Activated naive CD8-positive, alpha-beta T cell treated with anti-CD3 and anti-CD28 coated beads, Interleukin-2, amount 10 ng/mL, durations not matched to agents 7 days and 5 days (primary cell): ENCODE data around the gene OPRM1. TPM values are rescaled to one million over a fixed set of nuclear protein-coding genes. Genes with fewer than 3 reads are reported as not detected.
"Not testable (repeated sequence)": the region's sequence is repeated elsewhere in the genome, so short reads cannot be mapped to it uniquely, and the experiment has no call there.

Source experiments
- ATAC-seq: fragments of 150-1000 bp; cut with Tn5 transposase; one replicate; pipeline ENCODE4 v1.10.0; 2021; ENCODE audit warnings: low read depth, moderate library complexity
- POLR2A ChIA-PET: fragments of 350-600 bp; sonication (Branson Sonifier 250); formaldehyde crosslinking; loops from one replicate; lab custom pipeline; 2021; ENCODE audit warnings: antibody characterized with exemption; lab: Charles Lee
- DNase-seq: peaks from one replicate; pipeline ENCODE4 v3.0.0; 2021
- H3K27ac Mint-ChIP-seq: one replicate; pipeline ENCODE4 v1.8.0; 2022; ENCODE audit warnings: mild to moderate bottlenecking, mixed read lengths
- H3K27me3 Mint-ChIP-seq: one replicate; pipeline ENCODE4 v1.8.0; 2022; ENCODE audit warnings: mild to moderate bottlenecking, moderate library complexity, mixed read lengths
- H3K36me3 Mint-ChIP-seq: one replicate; pipeline ENCODE4 v1.8.0; 2021; ENCODE audit warnings: mild to moderate bottlenecking, mixed read lengths
- H3K4me1 Mint-ChIP-seq: one replicate; pipeline ENCODE4 v1.8.0; 2021; ENCODE audit warnings: mixed read lengths
- H3K4me3 Mint-ChIP-seq: one replicate; pipeline ENCODE4 v1.8.0; 2022; ENCODE audit warnings: mild to moderate bottlenecking, moderate library complexity, mixed read lengths
- H3K9me3 Mint-ChIP-seq: one replicate; pipeline ENCODE4 v1.8.0; 2021; ENCODE audit warnings: mixed read lengths
- total RNA-seq, 2 experiments: library from RNA; stranded (reverse); gene quantifications; one replicate each; pipeline ENCODE4 v1.2.3, GENCODE V29; 2021

OPRM1 gene
- total RNA-seq, 2 experiments from 2014 or later: not detected

DNA sequence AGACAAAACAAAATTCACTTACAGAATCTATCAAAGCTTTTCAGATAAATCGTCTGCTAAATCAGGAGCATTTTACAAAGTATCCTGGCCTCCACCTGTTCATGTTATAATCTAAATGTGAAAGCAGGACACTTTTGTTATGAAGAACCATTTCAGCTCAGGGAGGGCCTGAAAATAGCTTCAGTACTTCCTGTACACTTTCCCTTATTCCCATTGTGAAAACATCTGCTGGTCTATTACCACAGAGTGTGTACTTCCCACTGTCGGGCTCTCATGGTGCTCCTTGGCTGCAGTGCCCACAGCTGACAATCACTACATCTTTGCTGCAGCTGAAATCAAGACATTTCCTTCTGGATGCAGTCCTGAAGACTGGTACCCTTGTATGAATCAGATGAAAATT is 128.1 kb downstream of the OPRM1 start:
- POLR2A ChIA-PET: interaction anchor here (1.1 kb wide), 1 partner anchor 8 kb away, joined by 3 read pairs; no protein-coding TSS in a partner anchor
- H3K36me3 Mint-ChIP-seq: peaks cover 39% of the 10 kb centered on the region
- no peak for DNase-seq
- H3K4me3 Mint-ChIP-seq: no peak overlapping the region
- H3K4me1 Mint-ChIP-seq: peaks cover 20% of the 10 kb centered on the region
- no peak for ATAC-seq
- H3K27ac Mint-ChIP-seq: no peak overlapping the region
- peaks cover 2% of the 10 kb centered on the region for H3K9me3 Mint-ChIP-seq
- H3K27me3 Mint-ChIP-seq: no peaks in the 10 kb centered on the region

- no peak for DNase-seq
- H3K9me3 Mint-ChIP-seq: peaks cover 7% of the 10 kb centered on the region
- POLR2A ChIA-PET: no interaction called here
- peaks cover 57% of the 10 kb centered on the region for H3K36me3 Mint-ChIP-seq
- H3K4me3 Mint-ChIP-seq: peak overlapping the region; percentile 25
- no peak overlapping the region for H3K27ac Mint-ChIP-seq
- ATAC-seq: no peak
- H3K4me1 Mint-ChIP-seq: peaks cover 20% of the 10 kb centered on the region
- no peaks in the 10 kb centered on the region for H3K27me3 Mint-ChIP-seq
Measured at GRCh38 chr6:154169193-154169847, 130.3 kb downstream of the OPRM1 start.

GRCh38 chr6:154170106-154170505 is 131.1 kb downstream of the OPRM1 start:
- ATAC-seq: no peak
- no peaks in the 10 kb centered on the region for H3K27me3 Mint-ChIP-seq
- H3K27ac Mint-ChIP-seq: no peak overlapping the region
- peaks cover 20% of the 10 kb centered on the region for H3K4me1 Mint-ChIP-seq
- H3K36me3 Mint-ChIP-seq: peaks cover 61% of the 10 kb centered on the region
- POLR2A ChIA-PET: no interaction called here
- no peak for DNase-seq
- no peak overlapping the region for H3K4me3 Mint-ChIP-seq
- H3K9me3 Mint-ChIP-seq: peaks cover 9% of the 10 kb centered on the region

DNA sequence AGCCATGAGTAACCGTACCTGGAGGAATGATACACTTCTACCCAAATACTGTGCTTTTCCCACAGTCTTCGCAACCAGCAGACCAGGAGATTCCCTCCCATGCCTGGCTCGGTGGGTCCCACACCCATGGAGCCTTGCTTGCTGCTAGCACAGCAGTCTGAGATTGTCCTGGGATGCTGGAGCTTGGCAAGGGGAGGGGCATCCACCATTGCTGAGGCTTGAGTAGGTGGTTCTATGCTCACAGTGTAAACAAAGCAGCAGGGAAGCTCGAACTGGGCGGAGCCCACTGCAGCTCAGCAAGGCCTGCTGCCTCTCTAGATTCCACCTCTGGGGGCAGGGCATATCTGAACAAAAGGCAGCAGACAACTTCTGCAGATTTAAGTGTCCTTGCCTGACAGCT is 133.4 kb downstream of the OPRM1 start:
- Mint-ChIP-seq H3K36me3 (peaks cover 65% of the 10 kb centered on the region), H3K9me3 (peaks cover 15% of the 10 kb centered on the region), H3K4me1 (peaks cover 18% of the 10 kb centered on the region)
- H3K27me3 Mint-ChIP-seq, H3K4me3 Mint-ChIP-seq, H3K27ac Mint-ChIP-seq, ATAC-seq, POLR2A ChIA-PET, DNase-seq: not testable (repeated sequence)

DNA sequence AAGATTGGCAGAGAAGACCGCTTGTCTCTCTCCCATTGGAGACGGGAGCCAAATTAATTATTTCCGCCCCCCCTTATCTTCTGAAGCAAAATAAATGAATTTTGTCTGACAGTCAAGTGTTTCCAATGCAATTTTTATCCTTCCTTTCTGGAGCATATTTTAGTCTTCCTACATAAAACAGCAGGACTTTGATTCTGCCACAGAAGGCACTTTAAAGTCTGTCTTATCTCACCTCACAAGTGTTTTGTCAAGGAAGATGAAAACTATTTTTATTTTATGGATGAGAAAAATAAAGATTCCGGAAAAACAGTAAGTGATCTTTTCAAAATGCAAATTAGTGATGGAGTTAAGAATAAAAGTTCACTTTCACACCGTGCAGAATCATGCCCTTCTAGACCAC is 140.4 kb downstream of the OPRM1 start:
- Mint-ChIP-seq H3K9me3 (peaks cover 17% of the 10 kb centered on the region), H3K4me3 (no peak overlapping the region), H3K27ac (no peak overlapping the region), H3K27me3 (no peaks in the 10 kb centered on the region), H3K4me1 (peaks cover 4% of the 10 kb centered on the region), H3K36me3 (peaks cover 54% of the 10 kb centered on the region)
- POLR2A ChIA-PET: no interaction called here
- DNase-seq (no peak), ATAC-seq (no peak)

DNA sequence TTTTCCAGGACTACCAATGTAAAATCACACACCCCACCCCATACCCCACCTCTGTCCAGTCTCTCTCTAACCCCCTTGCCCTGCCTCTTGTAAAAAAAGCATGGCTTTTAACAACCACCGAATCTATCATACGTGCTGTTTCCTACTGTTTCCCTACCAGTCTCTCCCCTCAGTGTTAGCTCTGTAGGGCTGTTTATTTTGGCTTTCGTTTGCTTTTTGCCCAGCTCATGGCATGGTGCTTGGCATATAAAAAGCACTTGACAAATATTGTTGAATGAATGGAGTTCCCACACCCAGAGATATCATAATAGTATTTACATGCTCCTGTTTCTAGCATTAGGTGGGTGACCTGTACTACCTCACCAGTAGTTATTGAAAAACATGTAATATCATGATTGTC is 148.2 kb downstream of the OPRM1 start:
- peaks cover 56% of the 10 kb centered on the region for H3K36me3 Mint-ChIP-seq
- H3K9me3 Mint-ChIP-seq: peaks cover 8% of the 10 kb centered on the region
- POLR2A ChIA-PET: no interaction called here
- H3K27me3 Mint-ChIP-seq: no peaks in the 10 kb centered on the region
- H3K4me3 Mint-ChIP-seq: no peak overlapping the region
- no peak for ATAC-seq
- H3K27ac Mint-ChIP-seq: no peak overlapping the region
- DNase-seq: no peak
- H3K4me1 Mint-ChIP-seq: peaks cover 8% of the 10 kb centered on the region

DNA sequence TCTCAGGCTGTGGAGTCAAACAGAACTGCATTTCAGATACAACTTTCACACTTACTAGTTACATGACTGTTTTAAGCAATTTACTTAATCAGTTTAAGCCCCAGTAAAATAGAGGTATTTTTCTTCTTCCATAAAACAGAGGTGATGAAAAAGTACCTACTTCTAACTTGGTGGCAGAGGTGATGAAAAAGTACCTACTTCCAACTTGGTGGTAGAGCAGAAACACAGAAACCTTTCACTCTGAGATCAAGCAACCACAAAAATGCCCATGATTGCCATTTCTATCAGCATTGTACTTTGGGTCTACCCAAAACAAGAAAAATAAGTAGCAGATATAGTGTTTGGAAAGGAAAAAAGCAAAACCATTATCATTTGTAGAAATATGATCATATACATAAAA is 148.7 kb downstream of the OPRM1 start:
- POLR2A ChIA-PET: no interaction called here
- Mint-ChIP-seq H3K27me3 (no peaks in the 10 kb centered on the region), H3K27ac (no peak overlapping the region), H3K4me1 (peaks cover 8% of the 10 kb centered on the region), H3K4me3 (no peak overlapping the region), H3K9me3 (peaks cover 5% of the 10 kb centered on the region), H3K36me3 (peaks cover 57% of the 10 kb centered on the region)
- DNase-seq: no peak
- ATAC-seq: no peak

DNA sequence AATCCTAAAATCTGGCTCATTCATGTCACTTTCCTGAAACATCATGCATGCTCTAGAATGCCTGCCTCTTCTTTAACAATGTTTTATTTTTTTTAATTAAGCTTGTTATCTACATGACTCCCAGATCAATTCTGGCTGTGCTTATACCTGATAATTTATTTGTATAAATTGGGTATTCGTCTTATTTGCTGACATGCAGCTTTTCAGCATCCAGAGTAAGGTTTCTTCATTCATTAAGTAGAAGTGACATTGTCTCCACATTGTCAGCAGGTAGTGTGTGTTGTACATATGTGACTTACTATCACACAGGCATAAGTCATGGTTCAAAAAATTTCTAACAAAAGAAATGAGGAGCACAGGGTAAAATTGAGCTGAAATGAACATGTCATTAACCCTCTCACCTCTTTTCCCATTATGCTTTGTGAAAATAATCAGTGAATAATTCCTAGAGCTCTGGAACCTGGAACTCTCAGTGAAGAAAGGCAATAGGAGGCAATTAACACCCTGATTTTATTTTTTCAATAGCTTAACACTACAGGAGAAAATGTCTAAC is 157.4 kb downstream of the OPRM1 start:
- no peaks in the 10 kb centered on the region for H3K27me3 Mint-ChIP-seq
- peaks cover 6% of the 10 kb centered on the region for H3K4me1 Mint-ChIP-seq
- no peak overlapping the region for H3K4me3 Mint-ChIP-seq
- H3K27ac Mint-ChIP-seq: no peak overlapping the region
- ATAC-seq (no peak), DNase-seq (no peak)
- POLR2A ChIA-PET: no interaction called here
- peaks cover 51% of the 10 kb centered on the region for H3K36me3 Mint-ChIP-seq
- H3K9me3 Mint-ChIP-seq: peaks cover 9% of the 10 kb centered on the region

DNA sequence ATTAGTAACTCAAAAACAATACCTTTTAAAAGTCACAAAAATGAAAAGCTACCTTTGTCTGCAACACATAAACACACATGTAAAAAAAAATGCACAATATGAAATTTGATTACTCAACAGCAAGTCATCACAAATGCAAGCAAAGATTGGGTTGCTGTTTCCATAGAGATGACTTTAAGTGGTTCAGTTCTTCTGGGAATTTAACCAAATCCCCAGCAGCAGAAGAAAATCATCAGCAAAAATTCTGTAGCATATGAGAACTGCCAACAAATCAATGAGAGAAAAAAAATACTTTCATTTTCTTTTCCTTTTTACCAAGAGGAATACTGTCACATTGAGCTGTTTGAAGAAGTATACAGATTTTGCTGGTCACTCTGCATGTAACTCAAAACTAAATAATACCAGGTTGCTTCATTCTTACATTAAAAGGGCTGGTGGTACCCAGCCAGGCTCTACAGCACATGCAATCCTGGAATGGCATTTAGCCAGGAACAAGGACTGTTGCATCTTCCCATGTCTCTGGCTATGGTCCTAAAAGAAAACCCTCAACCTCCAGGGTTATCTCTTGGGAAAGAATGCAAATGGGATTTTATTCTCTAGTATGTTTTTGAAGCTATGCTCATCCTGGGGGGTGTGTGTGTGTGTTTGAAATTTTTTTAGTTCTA is 158.3 kb downstream of the OPRM1 start:
- H3K36me3 Mint-ChIP-seq: peaks cover 51% of the 10 kb centered on the region

DNA sequence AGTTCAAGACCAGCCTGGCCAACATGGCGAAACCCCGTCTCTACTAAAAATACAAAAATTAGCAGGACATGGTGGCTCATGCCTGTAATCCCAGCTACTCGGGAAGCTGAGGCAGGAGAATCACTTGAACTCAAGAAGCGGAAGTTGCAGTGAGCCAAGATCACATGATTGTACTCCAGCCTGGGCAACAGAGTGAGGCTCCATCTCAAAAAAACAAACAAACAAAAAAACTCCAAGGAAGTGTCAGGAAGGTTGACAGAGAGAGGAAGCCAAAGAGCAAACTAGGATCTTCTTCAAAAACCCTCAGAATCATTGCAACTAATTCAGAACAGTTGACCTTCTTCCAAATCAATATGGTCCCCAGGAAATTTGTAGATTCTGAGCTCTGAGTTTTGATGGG is 162.6 kb downstream of the OPRM1 start:
- not testable (repeated sequence) for H3K4me3 Mint-ChIP-seq, DNase-seq

More for the DNA sequence above, 158.3 kb downstream of the OPRM1 start:
- DNase-seq (no peak), ATAC-seq (no peak)
- no peaks in the 10 kb centered on the region for H3K27me3 Mint-ChIP-seq
- peaks cover 9% of the 10 kb centered on the region for H3K9me3 Mint-ChIP-seq
- no peak overlapping the region for H3K27ac Mint-ChIP-seq
- POLR2A ChIA-PET: no interaction called here
- H3K4me3 Mint-ChIP-seq: peak overlapping the region; percentile 10
- peaks cover 6% of the 10 kb centered on the region for H3K4me1 Mint-ChIP-seq

DNA sequence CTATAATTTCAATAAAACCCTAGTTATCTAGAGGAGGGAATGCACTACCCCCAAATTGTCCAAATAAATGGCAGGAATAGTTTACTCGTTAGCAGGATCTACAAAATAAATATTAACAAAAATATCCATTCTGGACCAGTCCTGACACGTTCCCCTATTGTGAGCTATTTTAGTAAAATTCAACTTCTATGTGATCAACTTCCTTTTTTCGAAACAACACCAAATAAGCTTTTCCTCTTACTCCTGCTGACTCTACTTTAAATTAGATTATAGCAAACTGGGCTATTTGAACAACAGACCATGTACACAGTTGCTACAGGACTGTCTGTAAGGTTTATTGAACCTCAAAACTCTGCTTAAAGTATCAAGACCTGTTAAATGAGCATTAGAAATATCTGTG is 163.3 kb downstream of the OPRM1 start:
- H3K4me3 Mint-ChIP-seq: no peak overlapping the region
- POLR2A ChIA-PET: no interaction called here
- H3K36me3 Mint-ChIP-seq: peaks cover 67% of the 10 kb centered on the region
- DNase-seq: no peak
- no peak overlapping the region for H3K27ac Mint-ChIP-seq
- H3K4me1 Mint-ChIP-seq: peaks cover 7% of the 10 kb centered on the region
- H3K27me3 Mint-ChIP-seq: no peaks in the 10 kb centered on the region
- no peak for ATAC-seq
- H3K9me3 Mint-ChIP-seq: peaks cover 2% of the 10 kb centered on the region

More for the DNA sequence above, 162.6 kb downstream of the OPRM1 start:
- H3K27me3 Mint-ChIP-seq, H3K27ac Mint-ChIP-seq, H3K9me3 Mint-ChIP-seq, ATAC-seq, POLR2A ChIA-PET, H3K4me1 Mint-ChIP-seq: not testable (repeated sequence)
- peaks cover 64% of the 10 kb centered on the region for H3K36me3 Mint-ChIP-seq

- Mint-ChIP-seq H3K27me3 (no peaks in the 10 kb centered on the region), H3K4me1 (peaks cover 7% of the 10 kb centered on the region), H3K27ac (no peak overlapping the region), H3K36me3 (peaks cover 72% of the 10 kb centered on the region), H3K4me3 (no peak overlapping the region), H3K9me3 (peaks cover 2% of the 10 kb centered on the region)
- POLR2A ChIA-PET: no interaction called here
- no peak for ATAC-seq
- no peak for DNase-seq
Measured at GRCh38 chr6:154202958-154203357, 163.9 kb downstream of the OPRM1 start.

DNA sequence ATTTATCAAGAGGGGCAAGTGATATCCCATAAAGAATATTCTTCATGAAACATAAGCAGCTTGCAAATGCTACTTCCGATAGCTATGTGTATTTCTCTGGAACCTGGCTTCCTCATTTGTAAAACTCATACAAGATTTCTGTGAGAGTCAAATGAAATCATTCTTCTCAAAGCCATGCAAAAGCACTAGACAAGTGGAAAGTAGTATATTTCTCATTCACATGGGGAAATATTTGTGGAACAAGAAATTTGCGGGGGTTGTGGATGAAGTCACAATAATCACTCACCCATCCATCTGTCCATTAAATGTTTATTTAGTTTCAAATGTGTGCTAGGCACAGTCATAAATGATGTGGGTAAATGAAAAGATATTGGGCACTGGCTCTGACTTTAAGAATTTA is 167.1 kb downstream of the OPRM1 start:
- H3K27me3 Mint-ChIP-seq: no peaks in the 10 kb centered on the region
- H3K9me3 Mint-ChIP-seq: peaks cover 3% of the 10 kb centered on the region
- ATAC-seq (no peak), DNase-seq (no peak)
- no peak overlapping the region for H3K4me3 Mint-ChIP-seq
- H3K27ac Mint-ChIP-seq: no peak overlapping the region
- peaks cover 7% of the 10 kb centered on the region for H3K4me1 Mint-ChIP-seq
- POLR2A ChIA-PET: no interaction called here
- peaks cover 66% of the 10 kb centered on the region for H3K36me3 Mint-ChIP-seq

DNA sequence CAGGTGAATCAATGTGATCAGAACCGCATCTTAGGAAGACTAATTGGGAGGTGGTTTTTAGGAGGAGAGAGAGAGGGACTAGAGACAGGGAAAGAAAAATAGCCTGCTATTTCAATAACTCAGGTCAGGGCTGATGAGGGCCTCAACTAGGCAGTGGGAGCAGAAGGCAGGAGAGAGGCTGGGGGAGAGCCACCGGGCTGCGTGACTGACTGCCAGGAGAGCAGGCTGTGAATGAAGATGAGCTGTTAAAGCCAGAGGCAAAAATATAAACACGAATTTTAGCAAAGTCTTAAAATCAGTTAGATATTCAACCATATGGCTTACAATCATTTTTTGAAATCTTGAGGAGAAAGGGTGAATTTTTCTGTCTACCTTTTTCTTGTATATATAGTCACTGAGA is 168.0 kb downstream of the OPRM1 start:
- H3K4me3 Mint-ChIP-seq: no peak overlapping the region
- DNase-seq (no peak), ATAC-seq (no peak)
- H3K9me3 Mint-ChIP-seq: peaks cover 1% of the 10 kb centered on the region
- no peak overlapping the region for H3K27ac Mint-ChIP-seq
- peaks cover 5% of the 10 kb centered on the region for H3K4me1 Mint-ChIP-seq
- POLR2A ChIA-PET: no interaction called here
- H3K27me3 Mint-ChIP-seq: no peaks in the 10 kb centered on the region
- peaks cover 62% of the 10 kb centered on the region for H3K36me3 Mint-ChIP-seq
